Measurements from ENCODE around the gene AJM1. TPM values are rescaled to one million over a fixed set of nuclear protein-coding genes. Genes with fewer than 3 reads are reported as not detected.

AJM1 gene
- total RNA-seq, 2 experiments from 2014 or later: 2.4 to 5.1 TPM

GRCh38 chr9:136803551-136804508 lies 38.4 kb upstream of the AJM1 start:
- TF ChIP-seq EZH2phosphoT487 (IDR thresholded peaks at IDR 0.05; ENCODE audit: borderline replicate concordance, low read depth, low read length) (no peak), CTCF (conservative IDR thresholded peaks at IDR 0.05; ENCODE audit: low read length) (no peak)
- Histone ChIP-seq H3K4me3 (ENCODE audit: low read depth, low read length, poor library complexity, severe bottlenecking) (no peak overlapping the region), H3K4me2 (ENCODE audit: low read length) (no peak overlapping the region), H4K20me1 (ENCODE audit: insufficient read depth, low read length) (peaks cover under 1% of the 10 kb centered on the region; the same call in 1 of the 2 replicates), H3K79me2 (ENCODE audit: insufficient read depth, low read depth, low read length) (peaks cover 9% of the 10 kb centered on the region), H3K9me2 (ENCODE audit: insufficient read depth, low read length) (no peaks in the 10 kb centered on the region), H2AFZ (ENCODE audit: low read length) (no peak overlapping the region), H3K36me3 (ENCODE audit: insufficient read depth, low read length) (no peaks in the 10 kb centered on the region), H3K27ac (ENCODE audit: low read depth, low read length, poor library complexity, severe bottlenecking) (no peak overlapping the region), H3K9me3 (ENCODE audit: low read length) (no peaks in the 10 kb centered on the region), H3K4me1 (ENCODE audit: insufficient read depth, low read length, poor library complexity, severe bottlenecking) (peaks cover 38% of the 10 kb centered on the region)
- intact Hi-C loops (cut with micrococcal nuclease; ENCODE audit: unreplicated experiment): no loop called here
- ChIA-PET POLR2A (no interaction called here), CTCF (ENCODE audit: unreplicated experiment) (no interaction called here)
- no TSS peak for BruUV-seq (replicated peaks)
- no peak for DNase-seq (ENCODE audit: low spot score)

GRCh38 chr9:136804509-136805206 lies 37.6 kb upstream of the AJM1 start:
- Histone ChIP-seq H3K4me3 (ENCODE audit: low read depth, low read length, poor library complexity, severe bottlenecking) (no peak overlapping the region), H3K27ac (ENCODE audit: low read depth, low read length, poor library complexity, severe bottlenecking) (no peak overlapping the region), H4K20me1 (ENCODE audit: insufficient read depth, low read length) (peaks cover 8% of the 10 kb centered on the region; the same call in 1 of the 2 replicates), H3K9me3 (ENCODE audit: low read length) (no peaks in the 10 kb centered on the region), H3K4me2 (ENCODE audit: low read length) (no peak overlapping the region), H3K9me2 (ENCODE audit: insufficient read depth, low read length) (no peaks in the 10 kb centered on the region), H3K79me2 (ENCODE audit: insufficient read depth, low read depth, low read length) (peaks cover 17% of the 10 kb centered on the region), H2AFZ (ENCODE audit: low read length) (no peak overlapping the region), H3K4me1 (ENCODE audit: insufficient read depth, low read length, poor library complexity, severe bottlenecking) (peaks cover 39% of the 10 kb centered on the region), H3K36me3 (ENCODE audit: insufficient read depth, low read length) (peaks cover 2% of the 10 kb centered on the region)
- no peak for TF ChIP-seq CTCF (conservative IDR thresholded peaks at IDR 0.05; ENCODE audit: low read length)
- no peak for TF ChIP-seq EZH2phosphoT487 (IDR thresholded peaks at IDR 0.05; ENCODE audit: borderline replicate concordance, low read depth, low read length)
- ChIA-PET POLR2A (no interaction called here), CTCF (ENCODE audit: unreplicated experiment) (no interaction called here)
- BruUV-seq (replicated peaks): no TSS peak
- intact Hi-C loops (cut with micrococcal nuclease; ENCODE audit: unreplicated experiment): no loop called here
- no peak for DNase-seq (ENCODE audit: low spot score)

All from OCI-LY7 (cell line).